ENCODE results near the gene C7orf33.

The C7orf33 gene

DNA sequence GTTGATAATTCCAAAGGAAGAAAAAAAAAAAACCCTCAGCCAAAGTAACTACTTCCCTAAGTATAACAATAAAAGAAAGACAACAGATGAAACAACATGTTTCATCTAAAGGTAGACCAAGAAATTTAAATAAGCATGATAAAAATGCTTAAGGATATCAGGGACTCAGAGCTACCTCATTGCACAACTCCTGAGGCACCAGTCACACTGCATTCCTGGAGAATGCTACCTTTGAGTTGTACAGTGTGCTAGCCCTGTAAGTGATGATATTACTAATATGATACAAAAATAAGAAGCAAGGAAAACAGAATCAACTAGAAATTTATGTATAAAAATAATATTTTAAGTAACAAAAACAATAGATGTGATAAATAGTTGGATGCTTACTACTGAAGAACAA lies 29.5 kb upstream of the C7orf33 start:
- 0 out of 2 replicates have a peak, but pooled peaks have one; percentile 22 for TF ChIP-seq CEBPB (IDR thresholded peaks at IDR 0.05)
- TF ChIP-seq YY1 (IDR thresholded peaks at IDR 0.05; ENCODE audit: low read depth) = no peak

DNA sequence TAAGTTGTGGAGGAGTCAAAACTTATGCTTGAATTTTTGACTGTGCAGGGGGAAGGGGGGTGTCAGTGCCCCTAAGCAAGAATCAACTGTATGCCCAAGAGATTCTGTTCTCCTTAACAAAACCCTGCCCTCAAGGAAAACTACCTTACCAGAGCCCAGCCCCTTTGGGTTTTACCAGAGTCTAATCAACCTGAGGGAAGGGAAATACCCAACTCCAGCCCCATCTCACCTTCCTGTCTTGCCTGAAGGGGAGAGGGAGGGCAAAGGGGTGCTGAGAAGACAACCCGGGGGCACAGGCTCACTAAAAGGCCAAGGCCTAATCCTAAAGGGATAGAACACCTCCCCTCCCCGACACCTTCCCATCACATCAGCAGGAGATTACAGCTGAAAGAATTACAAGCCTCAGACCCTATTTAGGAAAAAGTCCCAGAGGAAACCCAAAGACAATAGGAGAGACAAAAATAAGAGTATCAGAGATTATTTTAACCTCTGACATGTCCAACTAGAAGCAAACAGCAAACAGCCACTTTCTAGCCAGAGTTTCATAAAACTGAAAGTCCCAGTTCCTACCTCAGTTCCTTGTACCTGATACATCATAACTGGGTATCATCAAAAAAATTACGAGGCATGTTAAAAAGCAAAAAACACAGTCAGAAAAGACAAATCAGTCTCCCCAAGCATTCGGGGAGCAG lies 26.8 kb upstream of the C7orf33 start:
- TF ChIP-seq CEBPB (IDR thresholded peaks at IDR 0.05) (no peak), EGR1 (IDR thresholded peaks at IDR 0.05) (no peak), TAF1 (IDR thresholded peaks at IDR 0.05; ENCODE audit: low read depth) (no peak), FOXM1 (IDR thresholded peaks at IDR 0.05; ENCODE audit: borderline replicate concordance, low read depth) (no peak), YY1 (IDR thresholded peaks at IDR 0.05; ENCODE audit: low read depth) (no peak), EP300 (IDR thresholded peaks at IDR 0.05; ENCODE audit: borderline replicate concordance) (no peak), RAD21 (IDR thresholded peaks at IDR 0.05; ENCODE audit: low read depth) (no peak)
- TF ChIP-seq, protein P1, sequence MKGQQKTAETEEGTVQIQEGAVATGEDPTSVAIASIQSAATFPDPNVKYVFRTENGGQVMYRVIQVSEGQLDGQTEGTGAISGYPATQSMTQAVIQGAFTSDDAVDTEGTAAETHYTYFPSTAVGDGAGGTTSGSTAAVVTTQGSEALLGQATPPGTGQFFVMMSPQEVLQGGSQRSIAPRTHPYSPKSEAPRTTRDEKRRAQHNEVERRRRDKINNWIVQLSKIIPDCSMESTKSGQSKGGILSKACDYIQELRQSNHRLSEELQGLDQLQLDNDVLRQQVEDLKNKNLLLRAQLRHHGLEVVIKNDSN (IDR thresholded peaks at IDR 0.05) = no peak
- TF ChIP-seq, protein P2, sequence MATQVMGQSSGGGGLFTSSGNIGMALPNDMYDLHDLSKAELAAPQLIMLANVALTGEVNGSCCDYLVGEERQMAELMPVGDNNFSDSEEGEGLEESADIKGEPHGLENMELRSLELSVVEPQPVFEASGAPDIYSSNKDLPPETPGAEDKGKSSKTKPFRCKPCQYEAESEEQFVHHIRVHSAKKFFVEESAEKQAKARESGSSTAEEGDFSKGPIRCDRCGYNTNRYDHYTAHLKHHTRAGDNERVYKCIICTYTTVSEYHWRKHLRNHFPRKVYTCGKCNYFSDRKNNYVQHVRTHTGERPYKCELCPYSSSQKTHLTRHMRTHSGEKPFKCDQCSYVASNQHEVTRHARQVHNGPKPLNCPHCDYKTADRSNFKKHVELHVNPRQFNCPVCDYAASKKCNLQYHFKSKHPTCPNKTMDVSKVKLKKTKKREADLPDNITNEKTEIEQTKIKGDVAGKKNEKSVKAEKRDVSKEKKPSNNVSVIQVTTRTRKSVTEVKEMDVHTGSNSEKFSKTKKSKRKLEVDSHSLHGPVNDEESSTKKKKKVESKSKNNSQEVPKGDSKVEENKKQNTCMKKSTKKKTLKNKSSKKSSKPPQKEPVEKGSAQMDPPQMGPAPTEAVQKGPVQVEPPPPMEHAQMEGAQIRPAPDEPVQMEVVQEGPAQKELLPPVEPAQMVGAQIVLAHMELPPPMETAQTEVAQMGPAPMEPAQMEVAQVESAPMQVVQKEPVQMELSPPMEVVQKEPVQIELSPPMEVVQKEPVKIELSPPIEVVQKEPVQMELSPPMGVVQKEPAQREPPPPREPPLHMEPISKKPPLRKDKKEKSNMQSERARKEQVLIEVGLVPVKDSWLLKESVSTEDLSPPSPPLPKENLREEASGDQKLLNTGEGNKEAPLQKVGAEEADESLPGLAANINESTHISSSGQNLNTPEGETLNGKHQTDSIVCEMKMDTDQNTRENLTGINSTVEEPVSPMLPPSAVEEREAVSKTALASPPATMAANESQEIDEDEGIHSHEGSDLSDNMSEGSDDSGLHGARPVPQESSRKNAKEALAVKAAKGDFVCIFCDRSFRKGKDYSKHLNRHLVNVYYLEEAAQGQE (IDR thresholded peaks at IDR 0.05; ENCODE audit: low read depth) = no peak

DNA sequence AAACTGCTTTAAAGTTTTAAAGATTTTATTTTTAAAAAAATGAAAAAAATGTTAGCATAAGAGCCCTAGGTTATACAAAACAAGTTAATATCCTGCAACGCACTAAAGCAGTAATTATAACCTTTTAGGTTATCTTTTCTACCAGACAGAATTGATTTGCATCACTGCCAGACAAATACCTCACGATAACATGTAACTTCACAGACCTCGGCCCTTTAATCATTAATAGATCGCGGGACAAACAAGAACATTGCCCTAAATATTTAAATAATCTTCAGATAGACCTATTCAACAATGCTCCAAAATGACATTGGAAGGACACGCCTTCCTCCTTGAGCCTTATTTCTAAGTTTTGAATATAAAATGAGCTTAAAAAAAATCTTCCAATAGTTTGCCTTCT lies 23.8 kb upstream of the C7orf33 start:
- TF ChIP-seq YY1 (IDR thresholded peaks at IDR 0.05; ENCODE audit: low read depth) (no peak), RAD21 (IDR thresholded peaks at IDR 0.05; ENCODE audit: low read depth) (no peak), ZBTB7A (IDR thresholded peaks at IDR 0.05; ENCODE audit: low read depth) (no peak), CEBPB (IDR thresholded peaks at IDR 0.05) (no peak), EGR1 (IDR thresholded peaks at IDR 0.05) (no peak), EP300 (IDR thresholded peaks at IDR 0.05; ENCODE audit: borderline replicate concordance) (no peak), CREB1 (IDR thresholded peaks at IDR 0.05; ENCODE audit: low read depth) (no peak), TAF1 (IDR thresholded peaks at IDR 0.05; ENCODE audit: low read depth) (no peak), NFIC (IDR thresholded peaks at IDR 0.05) (no peak), TCF12 (IDR thresholded peaks at IDR 0.05; ENCODE audit: low read depth) (no peak), TEAD4 (IDR thresholded peaks at IDR 0.05) (no peak), FOXM1 (IDR thresholded peaks at IDR 0.05; ENCODE audit: borderline replicate concordance, low read depth) (no peak)
- TF ChIP-seq, protein P1 (IDR thresholded peaks at IDR 0.05) = no peak
- TF ChIP-seq, protein P3, sequence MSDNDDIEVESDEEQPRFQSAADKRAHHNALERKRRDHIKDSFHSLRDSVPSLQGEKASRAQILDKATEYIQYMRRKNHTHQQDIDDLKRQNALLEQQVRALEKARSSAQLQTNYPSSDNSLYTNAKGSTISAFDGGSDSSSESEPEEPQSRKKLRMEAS (IDR thresholded peaks at IDR 0.05) = no peak
- TF ChIP-seq, protein P2 (IDR thresholded peaks at IDR 0.05; ENCODE audit: low read depth) = no peak

DNA sequence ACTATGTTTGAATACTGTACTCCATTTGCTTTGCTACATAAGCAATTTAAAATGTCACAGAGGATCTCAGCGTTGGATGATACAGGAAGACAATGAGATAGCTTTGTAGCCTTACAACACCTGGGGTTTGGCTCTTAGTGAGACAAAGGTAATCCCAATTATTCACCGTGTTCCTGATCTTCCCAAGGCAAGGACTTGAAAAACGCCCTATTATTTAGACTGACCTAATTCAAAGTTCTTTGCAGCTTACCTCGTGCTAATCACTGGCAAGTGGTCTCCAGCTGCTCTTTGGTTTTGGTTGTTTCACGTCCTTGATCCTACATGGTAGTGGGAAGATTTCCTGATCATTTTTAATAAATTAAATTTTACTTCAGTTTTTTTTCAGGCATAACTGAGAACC lies 23.0 kb upstream of the C7orf33 start:
- no peak for TF ChIP-seq RAD21 (IDR thresholded peaks at IDR 0.05; ENCODE audit: low read depth)
- TF ChIP-seq EGR1 (IDR thresholded peaks at IDR 0.05) = no peak
- no peak for TF ChIP-seq TAF1 (IDR thresholded peaks at IDR 0.05; ENCODE audit: low read depth)
- no peak for TF ChIP-seq FOXM1 (IDR thresholded peaks at IDR 0.05; ENCODE audit: borderline replicate concordance, low read depth)
- no peak for TF ChIP-seq TEAD4 (IDR thresholded peaks at IDR 0.05)
- no peak for TF ChIP-seq NFIC (IDR thresholded peaks at IDR 0.05)
- no peak for TF ChIP-seq CREB1 (IDR thresholded peaks at IDR 0.05; ENCODE audit: low read depth)
- no peak for TF ChIP-seq EP300 (IDR thresholded peaks at IDR 0.05; ENCODE audit: borderline replicate concordance)
- TF ChIP-seq, protein P2 (IDR thresholded peaks at IDR 0.05; ENCODE audit: low read depth) = no peak
- TF ChIP-seq ZBTB7A (IDR thresholded peaks at IDR 0.05; ENCODE audit: low read depth) = no peak
- TF ChIP-seq CEBPB (IDR thresholded peaks at IDR 0.05) = no peak
- TF ChIP-seq, protein P3 (IDR thresholded peaks at IDR 0.05) = no peak
- no peak for TF ChIP-seq TCF12 (IDR thresholded peaks at IDR 0.05; ENCODE audit: low read depth)
- TF ChIP-seq, protein P1 (IDR thresholded peaks at IDR 0.05) = no peak
- no peak for TF ChIP-seq YY1 (IDR thresholded peaks at IDR 0.05; ENCODE audit: low read depth)

Measured in Ishikawa (cell line).